Measurements from ENCODE around the gene KRTAP5-3. TPM values are rescaled to one million over a fixed set of nuclear protein-coding genes. Genes with fewer than 3 reads are reported as not detected.

KRTAP5-3 gene
- total RNA-seq, 1 donor from 2014 or later, result not detected

- DNase-seq (ENCODE audit: low read depth), result no peak
These were observed 33.9 kb downstream of the KRTAP5-3 start for GRCh38 chr11:1574238-1574932.

GRCh38 chr11:1573903-1574237 lies 34.4 kb downstream of the KRTAP5-3 start:
- Histone ChIP-seq H3K4me3 (ENCODE audit: low read depth, low read length) (peak overlapping the region; percentile 67), H3K27me3 (ENCODE audit: control insufficient read depth, insufficient read depth, low read length) (peaks cover 3% of the 10 kb centered on the region), H3K36me3 (ENCODE audit: control insufficient read depth, insufficient read depth, low read length) (no peaks in the 10 kb centered on the region)
- no peak for TF ChIP-seq CTCF (IDR thresholded peaks at IDR 0.05; ENCODE audit: insufficient read depth, low read length, poor library complexity, severe bottlenecking)
- DNase-seq (ENCODE audit: low read depth), result no peak

More at GRCh38 chr11:1574238-1574932, 33.9 kb downstream of the KRTAP5-3 start:
- H3K4me3 ChIP-seq (ENCODE audit: low read depth, low read length), result peak overlapping the region; percentile 67
- peak; percentile 31 for TF ChIP-seq CTCF (IDR thresholded peaks at IDR 0.05; ENCODE audit: insufficient read depth, low read length, poor library complexity, severe bottlenecking)
- H3K27me3 ChIP-seq (ENCODE audit: control insufficient read depth, insufficient read depth, low read length), result peaks cover 3% of the 10 kb centered on the region
- H3K36me3 ChIP-seq (ENCODE audit: control insufficient read depth, insufficient read depth, low read length), result no peaks in the 10 kb centered on the region

GRCh38 chr11:1573077-1573902 lies 35.0 kb downstream of the KRTAP5-3 start:
- no peaks in the 10 kb centered on the region for H3K36me3 ChIP-seq (ENCODE audit: control insufficient read depth, insufficient read depth, low read length)
- H3K4me3 ChIP-seq (ENCODE audit: low read depth, low read length), result peak overlapping the region; percentile 67
- no peak for DNase-seq (ENCODE audit: low read depth)
- no peak for TF ChIP-seq CTCF (IDR thresholded peaks at IDR 0.05; ENCODE audit: insufficient read depth, low read length, poor library complexity, severe bottlenecking)
- peaks cover 3% of the 10 kb centered on the region for H3K27me3 ChIP-seq (ENCODE audit: control insufficient read depth, insufficient read depth, low read length)

- no peaks in the 10 kb centered on the region for H3K36me3 ChIP-seq (ENCODE audit: control insufficient read depth, insufficient read depth, low read length)
- TF ChIP-seq CTCF (IDR thresholded peaks at IDR 0.05; ENCODE audit: insufficient read depth, low read length, poor library complexity, severe bottlenecking), result no peak
- H3K27me3 ChIP-seq (ENCODE audit: control insufficient read depth, insufficient read depth, low read length), result peaks cover 3% of the 10 kb centered on the region
- peak within 1 kb of the TSS; percentile 67 for H3K4me3 ChIP-seq (ENCODE audit: low read depth, low read length)
- peak; percentile 34 for DNase-seq (ENCODE audit: low read depth)
These were observed 35.8 kb downstream of the KRTAP5-3 start, which contains the start of gene DUSP8 for GRCh38 chr11:1572197-1573076. Gene DUSP8 (minus strand): TSS chr11:1572271. CDS start chr11:1565826, 6,445 bp downstream.

GRCh38 chr11:1571760-1572196 lies 36.5 kb downstream of the KRTAP5-3 start:
- peak overlapping the region; percentile 58 for H3K4me3 ChIP-seq (ENCODE audit: low read depth, low read length)
- no peak for DNase-seq (ENCODE audit: low read depth)
- TF ChIP-seq CTCF (IDR thresholded peaks at IDR 0.05; ENCODE audit: insufficient read depth, low read length, poor library complexity, severe bottlenecking), result no peak
- H3K27me3 ChIP-seq (ENCODE audit: control insufficient read depth, insufficient read depth, low read length), result peaks cover 3% of the 10 kb centered on the region
- H3K36me3 ChIP-seq (ENCODE audit: control insufficient read depth, insufficient read depth, low read length), result no peaks in the 10 kb centered on the region

Data from kidney epithelial cell (primary cell).